Measurements from ENCODE around the gene GPT2.

Gene GPT2

GRCh38 chr16:46883690-46884512, at the start of gene GPT2:
Gene GPT2, plus strand, starts transcription at chr16:46884362. Its CDS starts 354 bp downstream, at chr16:46884716.
- FAIRE-seq = no peak

- no peak for FAIRE-seq
These were observed 47.3 kb upstream of the GPT2 start for GRCh38 chr16:46836534-46837530.

GRCh38 chr16:46839986-46840443, 44.1 kb upstream of the GPT2 start:
- FAIRE-seq = no peak

GRCh38 chr16:46842192-46842895, 41.8 kb upstream of the GPT2 start:
- no peak for FAIRE-seq

- no peak for FAIRE-seq
These were observed 40.1 kb upstream of the GPT2 start for GRCh38 chr16:46843898-46844642.

GRCh38 chr16:46844771-46845170, 39.4 kb upstream of the GPT2 start:
- FAIRE-seq = no peak

GRCh38 chr16:46845952-46846351, 38.2 kb upstream of the GPT2 start:
- no peak for FAIRE-seq

GRCh38 chr16:46848768-46849764, 35.1 kb upstream of the GPT2 start:
- FAIRE-seq = no peak

- no peak for FAIRE-seq
These were observed 33.3 kb upstream of the GPT2 start for GRCh38 chr16:46850619-46851555.

- FAIRE-seq = no peak
These were observed 32.0 kb upstream of the GPT2 start for GRCh38 chr16:46852130-46852529.

- peak; percentile 36 for FAIRE-seq
These were observed 30.3 kb upstream of the GPT2 start for GRCh38 chr16:46853713-46854443.

GRCh38 chr16:46854846-46855245, 29.3 kb upstream of the GPT2 start:
- FAIRE-seq = no peak

- no peak for FAIRE-seq
These were observed 28.8 kb upstream of the GPT2 start for GRCh38 chr16:46855389-46855788.

GRCh38 chr16:46857368-46857945, 26.7 kb upstream of the GPT2 start:
- FAIRE-seq = no peak

- FAIRE-seq = no peak
These were observed 26.0 kb upstream of the GPT2 start for GRCh38 chr16:46858151-46858550.

- no peak for FAIRE-seq
These were observed 24.4 kb upstream of the GPT2 start for GRCh38 chr16:46859719-46860152.

- no peak for FAIRE-seq
These were observed 21.4 kb upstream of the GPT2 start for GRCh38 chr16:46862555-46863447.

Measured in TTC549 (cell line).